Fibroblast of lung (primary cell): ENCODE results near the gene ZNF324B.
"Not testable (repeated sequence)": the region's sequence is repeated elsewhere in the genome, so short reads cannot be mapped to it uniquely, and the experiment has no call there.

Experiments used
- EZH2 ChIP-seq: IDR thresholded peaks from 2 replicates; pipeline ENCODE4 v1.5.1; 2012; ENCODE audit warnings: low read length, control low read depth, mild to moderate bottlenecking; ENCODE audit errors: missing control alignments
- TF ChIP-seq, protein P1 (sequence below), 2 donors: IDR thresholded peaks in 1 of 2; conservative IDR thresholded peaks in 1 of 2; 1 replicate in 1 of 2; 2 replicates in 1 of 2; pipeline ENCODE4 v1.5.1; 2011 to 2012; ENCODE audit warnings: low read length in 2 of 2, control low read depth in 1 of 2, inconsistent platforms in 1 of 2, low read depth in 1 of 2, mild to moderate bottlenecking in 1 of 2

DNA sequence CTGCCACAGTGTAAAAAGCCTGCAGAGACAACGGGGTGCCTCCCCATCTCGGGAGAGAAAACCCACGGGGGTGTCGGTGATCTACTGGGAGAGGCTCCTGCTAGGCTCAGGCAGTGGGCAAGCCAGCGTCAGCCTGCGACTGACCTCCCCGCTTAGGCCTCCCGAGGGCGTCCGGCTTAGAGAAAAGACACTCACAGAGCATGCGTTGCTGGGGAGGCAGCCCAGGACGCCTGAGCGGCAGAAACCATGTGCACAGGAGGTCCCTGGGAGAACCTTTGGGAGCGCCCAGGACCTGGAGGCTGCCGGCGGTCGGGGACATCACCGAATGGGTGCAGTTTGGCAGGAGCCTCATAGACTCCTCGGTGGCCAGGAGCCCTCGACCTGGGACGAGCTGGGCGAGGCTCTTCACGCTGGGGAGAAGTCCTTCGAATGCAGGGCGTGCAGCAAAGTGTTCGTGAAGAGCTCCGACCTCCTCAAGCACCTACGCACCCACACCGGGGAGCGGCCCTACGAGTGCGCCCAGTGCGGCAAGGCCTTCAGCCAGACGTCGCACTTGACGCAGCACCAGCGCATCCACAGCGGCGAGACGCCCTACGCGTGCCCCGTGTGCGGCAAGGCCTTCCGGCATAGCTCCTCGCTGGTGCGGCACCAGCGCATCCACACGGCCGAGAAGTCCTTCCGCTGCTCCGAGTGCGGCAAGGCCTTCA is 19.6 kb downstream of the ZNF324B start:
- TF ChIP-seq, protein P1, sequence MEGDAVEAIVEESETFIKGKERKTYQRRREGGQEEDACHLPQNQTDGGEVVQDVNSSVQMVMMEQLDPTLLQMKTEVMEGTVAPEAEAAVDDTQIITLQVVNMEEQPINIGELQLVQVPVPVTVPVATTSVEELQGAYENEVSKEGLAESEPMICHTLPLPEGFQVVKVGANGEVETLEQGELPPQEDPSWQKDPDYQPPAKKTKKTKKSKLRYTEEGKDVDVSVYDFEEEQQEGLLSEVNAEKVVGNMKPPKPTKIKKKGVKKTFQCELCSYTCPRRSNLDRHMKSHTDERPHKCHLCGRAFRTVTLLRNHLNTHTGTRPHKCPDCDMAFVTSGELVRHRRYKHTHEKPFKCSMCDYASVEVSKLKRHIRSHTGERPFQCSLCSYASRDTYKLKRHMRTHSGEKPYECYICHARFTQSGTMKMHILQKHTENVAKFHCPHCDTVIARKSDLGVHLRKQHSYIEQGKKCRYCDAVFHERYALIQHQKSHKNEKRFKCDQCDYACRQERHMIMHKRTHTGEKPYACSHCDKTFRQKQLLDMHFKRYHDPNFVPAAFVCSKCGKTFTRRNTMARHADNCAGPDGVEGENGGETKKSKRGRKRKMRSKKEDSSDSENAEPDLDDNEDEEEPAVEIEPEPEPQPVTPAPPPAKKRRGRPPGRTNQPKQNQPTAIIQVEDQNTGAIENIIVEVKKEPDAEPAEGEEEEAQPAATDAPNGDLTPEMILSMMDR (conservative IDR thresholded peaks at IDR 0.05 in 1 of 2, IDR thresholded peaks at IDR 0.05 in 1 of 2; ENCODE audit: low read depth in 1 of 2, low read length in 2 of 2): not testable (repeated sequence)
- TF ChIP-seq EZH2: not testable (repeated sequence)
